ENCODE results near the gene FIBCD1.

DNA sequence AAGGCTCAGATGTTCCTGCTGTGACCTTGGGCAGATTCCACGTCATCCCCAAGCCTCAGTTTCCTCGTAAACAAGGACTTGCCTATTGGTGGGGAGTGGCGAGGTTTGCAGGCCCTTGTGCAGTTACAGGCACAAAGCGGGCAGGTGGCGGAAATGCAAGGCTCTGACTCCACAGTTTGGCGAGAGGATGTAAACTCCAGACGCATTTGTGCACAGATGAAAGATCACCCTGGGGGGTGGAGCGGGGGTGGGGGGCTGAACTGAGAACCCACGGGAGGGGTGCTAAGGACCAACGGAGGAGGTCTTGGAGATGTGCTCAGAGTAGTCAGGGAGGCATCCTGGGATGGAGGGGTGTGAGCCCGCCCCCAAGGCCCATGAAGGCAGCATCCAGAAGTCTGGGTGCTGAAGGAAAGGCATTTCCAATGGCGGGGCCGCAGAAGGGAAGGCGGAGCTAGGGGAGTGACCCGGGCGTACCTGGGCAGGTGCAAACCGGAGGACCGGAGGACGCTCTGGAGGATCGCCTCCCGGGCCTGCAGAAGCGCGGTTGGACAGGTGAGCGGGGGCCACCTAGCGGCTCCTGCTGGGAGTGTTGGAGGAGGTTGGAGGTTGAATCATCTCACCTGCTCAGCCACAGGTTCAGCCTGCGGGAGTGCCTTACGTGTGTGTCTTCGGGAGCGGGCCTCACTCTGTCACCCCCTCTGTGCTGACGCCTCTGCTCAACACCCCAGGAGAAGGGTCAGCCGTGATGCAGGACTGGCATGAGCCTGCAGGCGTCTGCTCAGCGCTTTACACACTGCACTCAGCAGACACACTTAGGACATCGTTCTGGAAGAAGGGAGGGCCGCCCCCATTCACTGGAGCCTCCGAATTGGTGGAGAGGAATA, 1.9 kb upstream of the FIBCD1 start:
- TF ChIP-seq, protein P1, sequence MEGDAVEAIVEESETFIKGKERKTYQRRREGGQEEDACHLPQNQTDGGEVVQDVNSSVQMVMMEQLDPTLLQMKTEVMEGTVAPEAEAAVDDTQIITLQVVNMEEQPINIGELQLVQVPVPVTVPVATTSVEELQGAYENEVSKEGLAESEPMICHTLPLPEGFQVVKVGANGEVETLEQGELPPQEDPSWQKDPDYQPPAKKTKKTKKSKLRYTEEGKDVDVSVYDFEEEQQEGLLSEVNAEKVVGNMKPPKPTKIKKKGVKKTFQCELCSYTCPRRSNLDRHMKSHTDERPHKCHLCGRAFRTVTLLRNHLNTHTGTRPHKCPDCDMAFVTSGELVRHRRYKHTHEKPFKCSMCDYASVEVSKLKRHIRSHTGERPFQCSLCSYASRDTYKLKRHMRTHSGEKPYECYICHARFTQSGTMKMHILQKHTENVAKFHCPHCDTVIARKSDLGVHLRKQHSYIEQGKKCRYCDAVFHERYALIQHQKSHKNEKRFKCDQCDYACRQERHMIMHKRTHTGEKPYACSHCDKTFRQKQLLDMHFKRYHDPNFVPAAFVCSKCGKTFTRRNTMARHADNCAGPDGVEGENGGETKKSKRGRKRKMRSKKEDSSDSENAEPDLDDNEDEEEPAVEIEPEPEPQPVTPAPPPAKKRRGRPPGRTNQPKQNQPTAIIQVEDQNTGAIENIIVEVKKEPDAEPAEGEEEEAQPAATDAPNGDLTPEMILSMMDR (IDR thresholded peaks at IDR 0.05): peak; percentile 69 to 85
- TF ChIP-seq POLR2A (IDR thresholded peaks at IDR 0.05) (no peak), POLR2AphosphoS5 (IDR thresholded peaks at IDR 0.05) (no peak), EP300 (IDR thresholded peaks at IDR 0.05) (no peak)

Data from suprapubic skin (tissue), 4 donors.